KG1 (cell line): ENCODE measurements around the gene MAPK12.

Experiments used
- DNase-seq: peaks from one replicate; lab custom pipeline; 2025; lab: John Stamatoyannopoulos, UW

Gene MAPK12

GRCh38 chr22:50252082-50253045, 9.1 kb downstream of the MAPK12 start:
- DNase-seq, result no peak

- no peak for DNase-seq
Observed at GRCh38 chr22:50251477-50252081, 9.9 kb downstream of the MAPK12 start.

DNA sequence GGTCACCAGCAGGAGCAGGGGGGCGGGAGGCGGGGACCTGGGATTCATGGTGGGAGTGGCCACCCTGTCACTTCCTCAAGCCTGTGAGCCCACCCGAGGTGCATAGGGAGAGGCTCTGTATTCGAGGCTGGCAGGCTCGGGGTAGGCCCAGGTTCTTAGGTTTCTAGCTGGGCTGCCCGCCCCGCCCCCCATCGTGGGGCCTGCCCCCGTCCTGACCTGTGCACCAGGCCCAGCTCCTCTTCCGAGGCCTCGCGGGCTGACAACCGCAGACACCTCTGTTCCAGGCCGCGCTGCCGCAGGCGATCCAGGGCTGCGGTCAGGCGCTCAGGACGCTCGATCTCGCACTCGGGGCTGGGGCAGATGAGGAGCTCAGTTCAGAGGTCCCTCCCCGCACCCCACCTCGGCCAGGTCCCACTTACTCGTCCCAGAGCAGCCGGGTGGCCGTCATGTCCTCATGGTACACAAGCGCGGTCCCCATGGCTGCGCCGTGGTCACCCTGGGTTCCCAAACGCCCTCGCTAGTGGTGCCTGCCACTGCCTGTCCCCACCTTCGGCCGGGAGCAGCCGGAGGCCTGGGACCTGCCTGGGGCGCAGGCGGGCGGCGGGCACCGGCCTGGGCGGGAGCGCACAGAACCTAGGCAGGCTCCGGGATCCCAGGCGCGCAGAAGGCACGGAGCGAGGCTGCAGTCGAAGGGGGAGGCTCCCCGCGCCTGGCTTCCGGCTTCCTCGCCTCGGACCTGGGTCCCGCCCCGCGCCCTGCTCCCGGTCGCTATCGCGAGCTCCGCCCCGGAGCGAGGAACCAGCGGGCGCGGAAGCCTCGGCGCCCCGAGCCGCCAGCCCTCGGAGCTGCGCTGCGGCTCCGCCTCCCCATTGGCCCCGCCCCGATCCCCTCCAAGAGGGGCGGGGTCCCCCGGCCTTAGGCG, 10.7 kb downstream of the MAPK12 start, which contains the start of gene HDAC10:
Gene HDAC10, minus strand, starts transcription at position 711 of the 922 bp plus-strand sequence. Its CDS starts 233 bp downstream, at position 478.
- DNase-seq, result peak; percentile 34

- no peak for DNase-seq
Observed at GRCh38 chr22:50250249-50250554, 11.3 kb downstream of the MAPK12 start.

DNA sequence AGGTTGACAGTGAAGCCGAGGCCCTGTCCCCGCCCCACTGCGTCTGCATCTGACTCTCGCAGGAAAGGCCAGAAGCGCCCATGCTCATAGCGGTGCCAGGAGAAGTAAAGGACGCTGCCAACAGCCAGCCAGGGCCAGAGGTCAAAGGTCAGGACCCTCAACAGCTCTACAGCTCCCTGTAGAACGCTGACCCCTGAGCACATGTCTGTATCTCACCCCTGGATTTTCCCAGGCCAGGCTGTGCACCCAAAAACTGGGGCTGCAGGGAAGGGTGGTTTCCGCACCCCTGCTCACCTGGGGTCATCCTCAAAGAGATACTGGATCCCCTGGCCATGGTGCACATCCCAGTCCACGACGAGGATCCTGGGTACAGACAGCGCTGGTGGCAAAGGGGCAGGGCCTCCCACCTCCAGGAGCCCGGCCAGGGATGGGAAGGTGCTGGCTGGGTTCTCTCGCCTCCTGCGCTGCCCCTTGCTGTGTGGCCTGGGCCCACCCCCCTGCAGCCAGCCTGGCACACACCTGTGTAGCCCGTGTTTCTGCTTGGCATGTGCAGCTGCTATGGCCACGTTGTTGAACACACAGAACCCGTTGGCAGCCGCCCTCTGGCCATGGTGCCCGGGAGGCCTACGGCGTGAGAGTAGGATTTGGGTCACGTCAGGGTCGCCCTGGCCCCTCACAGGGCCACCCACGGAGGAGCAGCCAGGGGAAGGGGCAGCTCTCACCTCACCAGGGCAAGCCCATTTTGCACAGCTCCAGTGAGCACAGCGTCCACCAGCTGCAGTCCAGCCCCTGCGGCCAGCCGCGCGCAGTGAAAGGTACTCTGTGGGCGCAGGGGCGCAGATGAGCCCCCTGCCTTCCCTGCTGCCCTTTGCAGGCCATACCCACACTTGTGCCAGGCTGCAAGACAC, 11.9 kb downstream of the MAPK12 start:
- DNase-seq, result no peak

- DNase-seq, result no peak
Observed at GRCh38 chr22:50248196-50249081, 13.0 kb downstream of the MAPK12 start.

DNA sequence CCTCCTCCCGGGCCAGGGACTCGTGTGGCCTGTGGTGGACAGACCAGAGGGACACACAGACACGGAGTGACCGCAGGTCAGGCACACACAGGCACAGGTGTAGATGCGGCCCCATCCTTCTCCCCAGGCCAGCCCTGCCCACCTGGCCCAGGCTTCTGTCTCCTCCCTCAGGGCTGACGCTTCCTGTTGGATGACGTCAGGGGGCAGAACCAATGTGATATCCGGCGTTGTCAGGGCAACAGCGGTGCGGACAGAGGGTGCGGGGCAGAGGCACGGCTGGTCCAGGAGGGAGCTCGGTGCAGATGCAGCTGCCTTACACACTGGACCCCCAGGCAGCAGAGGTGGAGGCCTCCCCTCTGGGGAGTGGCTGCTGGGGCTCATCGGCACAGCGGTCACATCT, 13.7 kb downstream of the MAPK12 start:
- DNase-seq, result no peak

DNA sequence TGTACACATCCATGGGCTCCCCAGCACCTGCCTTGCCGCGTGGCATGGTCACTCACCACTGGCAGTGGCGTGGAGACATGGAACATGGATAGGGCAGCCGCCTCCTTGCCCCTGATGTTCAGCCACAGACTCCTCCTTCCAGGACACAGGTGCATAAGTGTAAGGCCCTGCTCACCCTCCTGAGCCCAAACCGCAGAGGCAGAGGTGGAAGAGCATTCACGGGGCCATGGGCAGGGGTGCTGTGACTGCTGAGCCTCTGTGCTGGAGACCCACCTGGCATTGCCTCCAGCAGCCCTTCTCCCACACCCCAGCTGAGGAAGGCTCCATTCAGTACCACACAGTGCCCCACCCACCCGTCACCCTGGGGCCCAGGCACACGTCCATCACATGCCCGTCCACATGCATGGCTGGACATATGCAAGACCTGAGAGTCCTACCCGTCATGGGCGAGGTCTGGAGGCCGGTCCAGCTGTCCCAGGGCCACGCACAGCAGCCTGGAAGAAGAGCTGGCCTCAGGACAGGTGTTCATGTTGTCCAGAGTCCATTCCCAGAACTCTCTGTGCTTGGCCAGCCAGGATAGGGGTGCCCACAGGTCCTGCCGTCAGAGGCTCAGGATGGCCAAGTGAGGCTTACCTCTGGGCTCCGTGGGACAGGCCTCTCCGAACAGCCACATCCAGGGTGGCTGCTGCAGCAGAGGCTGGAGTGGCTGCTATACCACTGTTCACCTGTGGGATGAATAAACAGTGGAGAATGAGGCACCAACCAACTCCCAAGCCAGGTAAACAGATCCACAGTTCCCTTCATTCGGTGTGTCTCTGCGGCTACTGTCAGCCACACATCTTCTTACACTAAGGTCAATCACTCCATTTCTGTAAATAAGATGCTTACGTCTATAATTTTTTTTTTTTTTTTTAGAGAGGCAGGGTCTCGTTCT, 15.0 kb downstream of the MAPK12 start:
- DNase-seq, result no peak

GRCh38 chr22:50245214-50246072, 16.0 kb downstream of the MAPK12 start:
- DNase-seq, result no peak

GRCh38 chr22:50244420-50245213, 16.9 kb downstream of the MAPK12 start, which contains the start of gene TUBGCP6:
TUBGCP6 (minus strand) TSS chr22:50245023; CDS start chr22:50244459, 564 bp downstream.
- peak; percentile 54 for DNase-seq

DNA sequence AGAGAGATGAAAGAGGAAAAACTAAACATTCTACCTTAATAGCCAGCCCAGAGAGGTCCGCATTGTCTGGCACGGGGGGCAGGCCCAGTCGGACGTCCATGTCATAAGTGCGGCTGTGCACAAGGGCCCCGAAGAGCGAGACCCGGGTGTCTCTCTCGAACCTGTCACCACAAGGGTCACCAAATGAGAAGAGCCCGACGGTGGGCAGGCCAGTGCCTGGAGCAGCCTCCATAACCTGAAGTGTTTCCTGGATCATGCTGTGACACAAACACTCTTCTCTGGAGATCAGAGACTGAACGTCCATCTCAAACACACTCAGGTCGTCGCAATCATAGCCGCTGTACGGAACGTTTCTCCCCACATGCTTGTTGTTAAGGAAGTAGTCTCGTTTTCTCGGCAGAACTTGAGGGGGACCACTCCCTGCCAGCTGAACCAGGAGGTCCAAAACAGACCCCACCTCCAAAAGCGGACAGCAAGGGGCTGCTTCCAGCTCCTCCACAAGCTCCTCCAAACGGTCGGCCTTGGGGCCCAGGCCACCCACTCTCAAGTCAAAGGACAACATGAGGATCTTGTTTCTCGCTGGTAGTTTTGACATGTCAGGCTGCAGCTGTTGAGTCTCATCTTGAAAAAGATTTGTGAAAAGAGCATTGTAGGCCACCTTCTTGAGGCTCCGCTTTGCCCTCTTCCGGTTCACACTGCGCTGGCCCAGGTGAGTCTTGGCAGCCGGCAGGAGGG, 17.6 kb downstream of the MAPK12 start:
- no peak for DNase-seq

DNA sequence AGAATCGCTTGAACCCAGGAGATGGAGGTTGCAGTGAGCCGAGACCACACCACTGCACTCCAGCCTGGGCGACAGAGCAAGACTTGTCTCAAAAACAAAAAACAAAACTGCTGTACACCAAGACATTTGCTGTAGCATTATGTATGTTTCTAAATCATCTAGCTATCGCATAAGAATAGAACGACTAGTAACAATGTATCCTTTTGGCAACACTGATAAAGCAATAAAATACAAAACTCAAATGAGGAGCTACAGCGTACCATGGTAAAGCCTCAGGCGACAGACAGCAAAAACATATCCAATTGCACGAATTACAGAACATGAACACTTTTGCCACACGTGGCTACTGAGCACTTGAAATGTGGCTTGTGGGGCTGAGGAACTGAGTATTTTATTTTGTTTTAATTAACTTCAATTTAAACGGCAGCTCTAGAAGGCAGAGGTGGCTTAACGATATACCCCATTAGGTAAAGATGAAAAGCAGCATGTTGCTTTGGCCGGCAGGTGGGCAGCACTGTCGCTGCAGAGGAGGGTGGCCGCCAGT, 19.0 kb downstream of the MAPK12 start:
- DNase-seq, result no peak

- no peak for DNase-seq
Observed at GRCh38 chr22:50238755-50239154, 22.7 kb downstream of the MAPK12 start.

- peak; percentile 3 for DNase-seq
Observed at GRCh38 chr22:50236731-50237409, 24.6 kb downstream of the MAPK12 start.

DNA sequence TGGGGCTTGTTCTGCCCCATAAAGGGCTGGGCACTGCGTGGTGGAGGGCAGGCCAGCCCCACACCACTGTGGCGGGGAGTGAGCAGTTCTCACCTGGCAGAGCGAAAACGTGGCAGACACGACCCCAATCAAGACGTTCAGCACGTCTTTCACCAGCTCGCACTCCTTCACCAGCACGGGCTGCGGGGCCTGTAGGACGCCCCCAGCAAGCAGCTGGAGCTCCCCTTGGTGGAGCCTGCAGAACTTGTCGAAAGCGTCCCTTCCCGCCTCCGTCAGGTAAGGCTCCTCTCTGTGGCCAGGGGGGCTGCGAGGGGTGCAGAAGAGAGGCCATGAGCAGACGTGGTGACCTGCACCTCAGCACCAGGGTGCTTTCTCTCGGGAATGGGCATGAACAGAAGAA, 28.3 kb downstream of the MAPK12 start:
- DNase-seq, result no peak
